GM18507 (cell line): Measurements from ENCODE around the gene ADAD2.
"Not testable (repeated sequence)": the region's sequence is repeated elsewhere in the genome, so short reads cannot be mapped to it uniquely, and the experiment has no call there.

Experiments used
- DNase-seq: peaks from one replicate; pipeline ENCODE4 v3.0.0; 2011; ENCODE audit warnings: low read depth; ENCODE audit not compliant: insufficient read length; ENCODE audit errors: extremely low spot score
- FAIRE-seq: peaks from 2 replicates; lab custom pipeline; 2011; peaks lifted over from hg19 to GRCh38; lab: Jason Lieb, UNC

The ADAD2 gene

GRCh38 chr16:84216144-84216543, 25.2 kb downstream of the ADAD2 start:
- not testable (repeated sequence) for DNase-seq, FAIRE-seq

GRCh38 chr16:84218176-84218823, 27.3 kb downstream of the ADAD2 start:
- no peak for FAIRE-seq

GRCh38 chr16:84218956-84219355, 28.0 kb downstream of the ADAD2 start:
- FAIRE-seq (no peak), DNase-seq (no peak)

More at GRCh38 chr16:84218176-84218823, 27.3 kb downstream of the ADAD2 start:
- no peak for DNase-seq

- DNase-seq (no peak), FAIRE-seq (no peak)
Measured at GRCh38 chr16:84220851-84221250, 29.9 kb downstream of the ADAD2 start.

DNA sequence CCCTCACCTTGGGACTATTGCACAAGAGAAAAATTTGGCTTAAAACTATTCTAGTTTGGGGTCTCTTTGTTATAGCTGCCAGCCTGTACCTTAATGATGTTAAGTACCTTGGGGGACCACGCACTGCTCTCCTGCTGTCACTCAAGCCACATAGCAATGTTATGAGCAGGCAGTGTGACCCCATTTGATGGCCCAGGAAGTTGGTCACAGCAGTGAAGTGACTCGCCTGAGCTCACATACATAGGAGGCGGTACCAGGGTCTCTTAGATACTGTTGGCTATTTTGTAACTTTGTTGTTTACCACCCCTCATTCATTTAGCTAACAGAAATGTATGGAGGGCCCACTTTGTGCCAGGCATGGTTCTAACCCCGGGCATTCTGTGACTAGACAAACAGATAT, 32.5 kb downstream of the ADAD2 start:
- FAIRE-seq = no peak

DNA sequence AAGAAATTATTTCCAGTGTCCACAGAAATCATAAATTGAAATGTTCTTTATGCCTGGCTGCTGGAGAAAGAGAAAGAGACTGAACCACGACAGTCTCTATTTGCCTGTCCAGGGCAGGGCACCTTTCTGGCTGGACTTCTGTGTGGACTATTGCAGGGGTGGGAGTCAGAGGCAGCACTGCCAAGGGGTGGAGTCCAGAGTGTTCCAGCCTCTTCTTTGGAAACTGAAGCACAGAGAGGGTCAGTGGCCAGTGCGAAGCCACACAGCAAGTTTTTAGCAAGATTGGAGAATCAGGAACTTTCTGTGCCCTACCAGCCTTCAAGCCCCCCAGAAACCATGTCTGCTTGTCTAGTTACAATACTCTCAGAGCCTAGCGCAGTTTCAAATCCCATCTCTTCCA, 33.6 kb downstream of the ADAD2 start:
- FAIRE-seq = no peak

More for the DNA sequence above, 32.5 kb downstream of the ADAD2 start:
- DNase-seq = no peak

DNA sequence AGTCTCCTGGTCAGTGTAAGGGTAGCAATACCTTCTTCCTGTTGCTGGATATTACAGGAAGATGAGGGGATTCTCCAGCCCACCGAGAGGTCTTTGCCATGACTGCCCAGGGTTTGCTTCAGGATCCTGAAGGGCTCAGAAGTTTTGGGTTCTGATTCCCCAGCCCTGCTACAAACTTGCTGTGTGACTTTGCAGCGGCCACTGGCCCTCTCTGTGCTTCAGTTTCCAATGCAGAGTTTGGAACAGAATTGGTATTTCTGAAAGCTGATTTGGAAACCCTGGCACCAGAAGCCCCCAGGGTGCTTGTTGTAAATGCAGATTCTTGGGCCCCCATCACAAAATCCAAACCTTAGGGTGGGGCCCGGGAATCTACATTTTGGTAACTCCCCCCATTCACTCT, 34.2 kb downstream of the ADAD2 start:
- DNase-seq (no peak), FAIRE-seq (no peak)

More for the DNA sequence above, 33.6 kb downstream of the ADAD2 start:
- no peak for DNase-seq

DNA sequence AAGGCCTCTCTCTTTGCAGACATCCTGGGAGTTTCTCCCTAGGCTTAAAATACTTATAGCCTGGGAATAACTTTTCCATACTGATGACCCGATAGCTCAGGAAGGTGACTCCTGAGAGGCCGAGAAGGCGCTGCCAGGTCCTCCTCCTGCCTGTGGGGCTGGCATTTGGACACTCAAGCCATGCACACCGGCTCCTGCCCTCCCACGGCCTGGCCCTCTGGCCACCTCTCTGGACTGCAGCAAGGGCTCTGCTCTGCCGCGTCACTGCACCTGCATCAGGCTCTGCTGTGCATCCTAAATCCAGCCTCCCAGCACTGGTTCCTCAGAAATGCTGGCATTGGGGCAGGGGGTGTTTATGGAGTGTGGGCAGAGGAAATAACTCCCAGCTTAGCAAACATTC, 34.6 kb downstream of the ADAD2 start:
- FAIRE-seq (no peak), DNase-seq (no peak)

- no peak for DNase-seq
Measured at GRCh38 chr16:84226026-84226425, 35.1 kb downstream of the ADAD2 start.

GRCh38 chr16:84227548-84227947, 36.6 kb downstream of the ADAD2 start:
- FAIRE-seq (no peak), DNase-seq (no peak)

More at GRCh38 chr16:84226026-84226425, 35.1 kb downstream of the ADAD2 start:
- no peak for FAIRE-seq

GRCh38 chr16:84228256-84228838, 37.4 kb downstream of the ADAD2 start:
- DNase-seq = no peak
- FAIRE-seq = no peak

DNA sequence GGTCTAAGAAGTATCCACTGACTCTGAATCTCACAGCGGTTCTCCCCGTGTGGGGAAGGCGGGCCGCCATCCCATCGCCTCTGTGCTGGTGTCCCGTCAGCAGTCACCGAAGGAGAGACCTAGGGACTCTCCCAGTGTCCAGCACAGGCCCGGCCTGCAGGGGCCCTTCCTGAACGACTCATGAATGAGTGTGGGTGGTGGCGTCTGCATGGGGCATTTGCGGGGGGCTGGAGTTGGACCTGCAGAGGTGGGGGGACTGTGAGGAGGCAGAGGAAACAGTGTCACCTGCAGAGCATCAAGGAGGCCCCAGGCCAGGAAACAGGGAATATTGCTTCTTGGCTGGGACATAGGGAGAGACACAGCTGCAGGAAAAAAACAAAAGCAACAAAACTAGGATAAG, 38.5 kb downstream of the ADAD2 start:
- DNase-seq (no peak), FAIRE-seq (no peak)

DNA sequence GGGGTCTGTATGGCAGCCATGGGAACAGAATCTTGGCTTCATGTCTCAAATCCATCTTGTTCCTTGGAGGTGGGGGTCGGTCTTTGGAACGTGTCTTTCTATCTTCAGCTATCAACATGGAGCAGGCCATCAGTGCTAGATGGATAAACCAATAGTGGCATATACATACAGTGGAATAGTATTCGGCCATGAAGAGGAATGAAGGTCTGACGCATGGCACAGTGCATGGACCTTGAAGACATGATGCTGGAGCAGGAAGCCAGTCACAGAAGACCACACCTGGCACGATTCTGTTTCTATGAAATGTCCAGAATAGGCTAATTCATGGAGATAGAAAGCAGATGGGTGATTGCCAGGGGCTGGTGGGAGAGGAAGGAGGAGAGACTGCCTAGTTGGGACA, 41.1 kb downstream of the ADAD2 start:
- FAIRE-seq = no peak
- DNase-seq = no peak

DNA sequence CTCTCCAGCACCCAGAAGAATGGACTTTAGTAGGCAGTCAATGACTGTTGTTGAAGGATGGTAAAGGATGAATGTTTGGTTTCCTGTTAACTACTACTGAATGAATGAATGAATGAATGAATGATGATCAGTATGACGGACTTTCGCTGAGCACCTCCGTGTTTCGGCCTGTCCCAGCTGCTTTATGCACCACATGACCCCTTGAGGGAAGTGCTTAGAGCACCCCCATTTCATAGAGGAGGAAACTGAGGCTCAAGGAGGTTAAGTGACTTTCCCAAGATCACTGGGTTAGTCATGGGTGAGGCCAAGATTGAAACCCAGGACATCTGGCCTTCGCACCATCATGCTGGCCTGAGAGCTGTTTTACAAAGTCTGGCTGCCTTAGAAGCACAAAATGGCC, 42.0 kb downstream of the ADAD2 start:
- FAIRE-seq (no peak), DNase-seq (no peak)

DNA sequence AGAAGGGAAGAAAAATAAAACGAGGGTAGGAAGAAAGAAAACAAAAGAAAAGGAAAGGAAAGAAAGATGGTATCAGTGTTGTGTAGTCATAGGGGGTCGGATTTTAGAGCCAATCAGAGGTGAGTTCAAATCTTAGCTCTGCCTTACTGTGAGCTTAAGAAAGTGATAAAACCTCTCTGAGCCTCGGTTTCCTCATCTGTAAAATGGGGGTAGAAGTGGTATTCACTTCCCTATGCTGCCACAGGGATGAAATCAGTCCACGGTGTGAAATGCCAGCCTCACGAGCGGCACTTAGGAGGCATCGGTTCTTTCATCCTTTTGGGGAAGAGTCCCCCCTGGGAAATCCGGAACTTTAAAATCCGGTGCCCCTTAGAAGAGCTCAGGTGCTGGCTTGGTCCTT, 42.8 kb downstream of the ADAD2 start:
- DNase-seq (no peak), FAIRE-seq (no peak)

GRCh38 chr16:84234321-84235241, 43.6 kb downstream of the ADAD2 start:
- FAIRE-seq (no peak), DNase-seq (no peak)

DNA sequence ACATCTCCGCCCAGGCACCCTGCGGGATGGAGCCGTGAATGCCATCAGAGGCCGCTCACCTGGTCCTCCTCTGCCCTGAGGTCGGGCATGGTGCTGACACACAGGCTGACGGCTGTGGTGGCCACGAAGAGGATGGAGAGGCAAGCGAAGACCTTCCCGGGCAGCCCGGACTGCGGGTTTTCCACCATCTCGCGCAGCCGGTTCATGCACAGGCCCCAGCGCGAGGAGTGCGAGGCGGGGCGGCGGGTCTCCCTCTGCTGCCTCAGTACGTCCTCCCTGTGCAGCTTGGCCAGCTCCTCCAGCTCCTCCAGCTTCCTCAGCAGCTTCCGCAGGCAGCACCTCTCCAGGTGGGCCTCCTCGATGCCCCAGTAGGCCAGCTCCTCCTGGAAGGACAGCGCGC, 45.7 kb downstream of the ADAD2 start:
- FAIRE-seq (no peak), DNase-seq (no peak)

GRCh38 chr16:84237994-84238750, 47.2 kb downstream of the ADAD2 start:
- no peak for FAIRE-seq

GRCh38 chr16:84239141-84239769, 48.3 kb downstream of the ADAD2 start:
- FAIRE-seq (no peak), DNase-seq (no peak)

More at GRCh38 chr16:84237994-84238750, 47.2 kb downstream of the ADAD2 start:
- DNase-seq = no peak
